ENCODE data around the gene ADARB2. TPM values are rescaled to one million over a fixed set of nuclear protein-coding genes. Genes with fewer than 3 reads are reported as not detected.

Gene ADARB2
- polyA plus RNA-seq, 3 donors: not detected

- Histone ChIP-seq H3K9ac (ENCODE audit: insufficient read depth, low read length, poor library complexity, severe bottlenecking) (no peak overlapping the region), H4K20me1 (ENCODE audit: insufficient read depth, low read length) (no peaks in the 10 kb centered on the region), H2AFZ (ENCODE audit: insufficient read depth, low read depth, low read length, poor library complexity, severe bottlenecking) (no peak overlapping the region), H3K27ac (ENCODE audit: low read depth in 1 of 2, low read length in 2 of 2) (no peak overlapping the region), H3K4me2 (replicated peaks; ENCODE audit: extremely low read depth, low read length, poor library complexity, severe bottlenecking) (no peak overlapping the region), H3K36me3 (replicated peaks in 1 of 2; ENCODE audit: control insufficient read depth in 1 of 2, insufficient read depth in 2 of 2, low read length in 2 of 2) (no peaks in the 10 kb centered on the region), H3K4me3 (replicated peaks in 1 of 3; ENCODE audit: low read depth in 2 of 3, low read length in 3 of 3) (no peak overlapping the region), H3K79me2 (ENCODE audit: insufficient read depth, low read length) (no peaks in the 10 kb centered on the region), H3K9me3 (replicated peaks in 1 of 2; ENCODE audit: control insufficient read depth in 1 of 2, insufficient read depth in 1 of 2, low read length in 2 of 2) (no peaks in the 10 kb centered on the region), H3K4me1 (ENCODE audit: control insufficient read depth in 1 of 2, insufficient read depth in 2 of 2, low read length in 2 of 2) (no peaks in the 10 kb centered on the region), H3K27me3 (ENCODE audit: control insufficient read depth in 2 of 2, insufficient read depth in 2 of 2, low read length in 2 of 2) (no peaks in the 10 kb centered on the region)
- no peaks in the 10 kb centered on the region for H3K4me1 Mint-ChIP-seq
- no peaks in the 10 kb centered on the region for H3K9me3 Mint-ChIP-seq
- H3K27ac Mint-ChIP-seq: no peak overlapping the region
- no peak for DNase-seq
- intact Hi-C loops (cut with micrococcal nuclease): no loop called here
- H3K27me3 Mint-ChIP-seq (ENCODE audit: low read depth in 3 of 3): peaks cover 0 to 2% (median 0%) of the 10 kb centered on the region in 3 donors
- no peaks in the 10 kb centered on the region for H3K36me3 Mint-ChIP-seq
- WGBS (ENCODE audit: insufficient coverage): 92% methylated on average over 8 of the region's 16 CpGs
- no peak overlapping the region for H3K4me3 Mint-ChIP-seq
- TF ChIP-seq CTCF (IDR thresholded peaks at IDR 0.05): no peak
Measured at GRCh38 chr10:1316121-1316808, 421.1 kb downstream of the ADARB2 start.

- no peak for TF ChIP-seq CTCF (IDR thresholded peaks at IDR 0.05)
- no peaks in the 10 kb centered on the region for H3K9me3 Mint-ChIP-seq
Measured at GRCh38 chr10:1315178-1315577, 422.1 kb downstream of the ADARB2 start.

More at GRCh38 chr10:1315178-1315577, 422.1 kb downstream of the ADARB2 start:
- no peak for DNase-seq
- no peak overlapping the region for H3K27ac ChIP-seq (ENCODE audit: low read depth in 1 of 2, low read length in 2 of 2)
- Mint-ChIP-seq H3K36me3 (no peaks in the 10 kb centered on the region), H3K4me3 (no peak overlapping the region), H3K27ac (no peak overlapping the region), H3K4me1 (no peaks in the 10 kb centered on the region), H3K27me3 (ENCODE audit: low read depth in 3 of 3) (peaks cover 0 to 2% (median under 1%) of the 10 kb centered on the region in 3 donors)
- no peak overlapping the region for H3K4me2 ChIP-seq (replicated peaks; ENCODE audit: extremely low read depth, low read length, poor library complexity, severe bottlenecking)
- no peaks in the 10 kb centered on the region for H4K20me1 ChIP-seq (ENCODE audit: insufficient read depth, low read length)
- no peaks in the 10 kb centered on the region for H3K4me1 ChIP-seq (ENCODE audit: control insufficient read depth in 1 of 2, insufficient read depth in 2 of 2, low read length in 2 of 2)
- 88% methylated on average over 5 of the region's 10 CpGs for WGBS (ENCODE audit: insufficient coverage)
- H3K4me3 ChIP-seq (replicated peaks in 1 of 3; ENCODE audit: low read depth in 2 of 3, low read length in 3 of 3): no peak overlapping the region
- no peaks in the 10 kb centered on the region for H3K79me2 ChIP-seq (ENCODE audit: insufficient read depth, low read length)
- H3K9ac ChIP-seq (ENCODE audit: insufficient read depth, low read length, poor library complexity, severe bottlenecking): no peak overlapping the region
- no peaks in the 10 kb centered on the region for H3K27me3 ChIP-seq (ENCODE audit: control insufficient read depth in 2 of 2, insufficient read depth in 2 of 2, low read length in 2 of 2)
- no peak overlapping the region for H2AFZ ChIP-seq (ENCODE audit: insufficient read depth, low read depth, low read length, poor library complexity, severe bottlenecking)
- no peaks in the 10 kb centered on the region for H3K36me3 ChIP-seq (replicated peaks in 1 of 2; ENCODE audit: control insufficient read depth in 1 of 2, insufficient read depth in 2 of 2, low read length in 2 of 2)
- no peaks in the 10 kb centered on the region for H3K9me3 ChIP-seq (replicated peaks in 1 of 2; ENCODE audit: control insufficient read depth in 1 of 2, insufficient read depth in 1 of 2, low read length in 2 of 2)
- intact Hi-C loops (cut with micrococcal nuclease): no loop called here
